Measurements from ENCODE around the gene HPSE2.

Gene HPSE2

GRCh38 chr10:98410135-98410743 is 825.4 kb downstream of the HPSE2 start:
- Histone ChIP-seq H3K4me3 (ENCODE audit: low read length) (no peak overlapping the region), H3K9ac (ENCODE audit: low read length) (no peak overlapping the region), H3K4me1 (ENCODE audit: control insufficient read depth, low read depth, low read length) (peaks cover 6% of the 10 kb centered on the region), H3K27ac (ENCODE audit: low read length) (no peak overlapping the region), H3K27me3 (ENCODE audit: control insufficient read depth, insufficient read depth, low read length) (no peaks in the 10 kb centered on the region), H3K36me3 (ENCODE audit: control insufficient read depth, low read depth, low read length) (no peaks in the 10 kb centered on the region), H3K9me3 (ENCODE audit: control insufficient read depth, low read depth, low read length) (no peaks in the 10 kb centered on the region)

DNA sequence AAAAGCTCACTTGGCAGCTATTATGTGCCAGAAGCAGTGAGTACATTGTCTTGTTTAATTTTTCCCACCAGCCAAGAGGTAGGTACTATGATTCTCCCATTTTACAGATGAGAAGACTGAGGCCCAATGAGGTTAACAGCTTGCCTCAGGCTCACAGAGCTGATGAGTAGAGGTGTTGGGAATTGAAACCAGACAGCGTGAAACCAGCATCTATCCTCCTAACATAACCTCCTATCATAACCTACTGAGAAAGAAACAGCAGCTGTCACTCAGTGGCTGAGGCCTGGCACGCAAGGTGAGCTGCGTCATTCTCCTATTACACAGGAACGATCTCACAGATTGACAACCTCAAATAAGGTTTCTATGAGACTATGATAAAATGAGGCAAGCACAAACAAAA is 826.9 kb downstream of the HPSE2 start:
- Histone ChIP-seq H3K27me3 (ENCODE audit: control insufficient read depth, insufficient read depth, low read length) (no peaks in the 10 kb centered on the region), H3K36me3 (ENCODE audit: control insufficient read depth, low read depth, low read length) (no peaks in the 10 kb centered on the region), H3K4me3 (ENCODE audit: low read length) (no peak overlapping the region), H3K9ac (ENCODE audit: low read length) (no peak overlapping the region), H3K4me1 (ENCODE audit: control insufficient read depth, low read depth, low read length) (no peaks in the 10 kb centered on the region), H3K27ac (ENCODE audit: low read length) (no peak overlapping the region), H3K9me3 (ENCODE audit: control insufficient read depth, low read depth, low read length) (no peaks in the 10 kb centered on the region)

DNA sequence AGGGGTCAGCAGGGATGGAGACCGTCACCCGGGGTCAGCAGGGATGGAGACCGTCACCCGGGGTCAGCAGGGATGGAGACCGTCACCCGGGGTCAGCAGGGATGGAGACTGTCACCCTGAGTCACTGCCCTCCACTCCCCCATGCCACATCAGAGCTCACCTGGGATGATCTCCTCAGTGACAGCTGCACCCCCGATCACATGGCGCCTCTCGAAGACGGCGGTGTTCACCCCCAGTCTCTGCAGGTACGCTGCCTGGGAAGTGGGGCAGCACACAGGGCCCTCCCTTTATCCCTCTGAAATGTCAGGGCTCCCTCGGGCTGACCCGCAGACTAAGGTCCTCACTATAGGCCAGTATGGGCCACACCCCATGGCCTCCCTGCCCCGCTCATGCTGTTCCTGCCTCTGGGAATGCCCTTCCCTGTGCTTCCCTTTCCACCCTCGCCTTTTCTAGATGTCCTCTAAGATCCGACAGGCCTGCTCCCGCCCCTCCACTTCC is 827.9 kb downstream of the HPSE2 start:
- Histone ChIP-seq H3K27ac (ENCODE audit: low read length) (no peak overlapping the region), H3K9ac (ENCODE audit: low read length) (no peak overlapping the region), H3K4me1 (ENCODE audit: control insufficient read depth, low read depth, low read length) (no peaks in the 10 kb centered on the region), H3K27me3 (ENCODE audit: control insufficient read depth, insufficient read depth, low read length) (no peaks in the 10 kb centered on the region), H3K4me3 (ENCODE audit: low read length) (no peak overlapping the region), H3K9me3 (ENCODE audit: control insufficient read depth, low read depth, low read length) (no peaks in the 10 kb centered on the region), H3K36me3 (ENCODE audit: control insufficient read depth, low read depth, low read length) (no peaks in the 10 kb centered on the region)

Measured in iPS-18a (cell line).